ENCODE data around the gene GAS7.

DNA sequence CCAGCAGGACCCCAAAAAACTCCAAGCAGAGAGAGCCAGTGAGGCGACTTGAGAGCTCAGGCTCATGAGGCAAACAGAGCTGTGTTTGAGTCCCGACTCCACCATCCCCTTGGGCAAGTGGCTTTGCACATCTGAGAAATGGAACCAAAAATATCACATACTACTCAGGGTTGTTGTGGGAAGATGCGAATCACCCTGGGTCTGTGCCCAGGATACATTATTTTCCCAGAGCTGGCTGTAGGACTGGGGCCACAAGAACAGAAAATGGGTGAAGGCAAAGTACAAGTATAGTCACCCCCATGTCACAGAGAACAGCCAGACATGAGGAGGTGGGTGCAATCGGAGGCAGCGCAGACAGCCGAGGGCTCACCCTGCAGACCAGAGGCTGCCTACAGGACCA is 127.3 kb downstream of the GAS7 start:
- TF ChIP-seq CTCF (IDR thresholded peaks at IDR 0.05) (no peak), POLR2A (IDR thresholded peaks at IDR 0.05) (no peak)
